Ishikawa (cell line): ENCODE results near the gene ZNF736.

Experiments
- CEBPB ChIP-seq: IDR thresholded peaks from 2 replicates; pipeline ENCODE4 v1.6.1; 2012
- CREB1 ChIP-seq: IDR thresholded peaks from 2 replicates; pipeline ENCODE4 v1.6.1; 2012; ENCODE audit warnings: low read depth
- EGR1 ChIP-seq: IDR thresholded peaks from 2 replicates; pipeline ENCODE4 v1.6.1; 2012
- EP300 ChIP-seq: IDR thresholded peaks from 2 replicates; pipeline ENCODE4 v1.6.1; 2012; ENCODE audit warnings: borderline replicate concordance
- FOXM1 ChIP-seq: IDR thresholded peaks from 2 replicates; pipeline ENCODE4 v1.6.1; 2012; ENCODE audit warnings: low read depth, borderline replicate concordance
- NFIC ChIP-seq: IDR thresholded peaks from 2 replicates; pipeline ENCODE4 v1.6.1; 2012
- RAD21 ChIP-seq: IDR thresholded peaks from 2 replicates; pipeline ENCODE4 v1.6.1; 2012; ENCODE audit warnings: low read depth
- TAF1 ChIP-seq: IDR thresholded peaks from 2 replicates; pipeline ENCODE4 v1.6.1; 2012; ENCODE audit warnings: low read depth, mild to moderate bottlenecking
- TEAD4 ChIP-seq: IDR thresholded peaks from 2 replicates; pipeline ENCODE4 v1.6.1; 2012
- YY1 ChIP-seq: IDR thresholded peaks from 2 replicates; pipeline ENCODE4 v1.6.1; 2012; ENCODE audit warnings: low read depth
- TF ChIP-seq, protein P1 (sequence below): IDR thresholded peaks from 2 replicates; pipeline ENCODE4 v1.6.1; 2012; ENCODE audit warnings: low read depth, mild to moderate bottlenecking
- TF ChIP-seq, protein P2 (sequence below): IDR thresholded peaks from 2 replicates; pipeline ENCODE4 v1.6.1; 2012

DNA sequence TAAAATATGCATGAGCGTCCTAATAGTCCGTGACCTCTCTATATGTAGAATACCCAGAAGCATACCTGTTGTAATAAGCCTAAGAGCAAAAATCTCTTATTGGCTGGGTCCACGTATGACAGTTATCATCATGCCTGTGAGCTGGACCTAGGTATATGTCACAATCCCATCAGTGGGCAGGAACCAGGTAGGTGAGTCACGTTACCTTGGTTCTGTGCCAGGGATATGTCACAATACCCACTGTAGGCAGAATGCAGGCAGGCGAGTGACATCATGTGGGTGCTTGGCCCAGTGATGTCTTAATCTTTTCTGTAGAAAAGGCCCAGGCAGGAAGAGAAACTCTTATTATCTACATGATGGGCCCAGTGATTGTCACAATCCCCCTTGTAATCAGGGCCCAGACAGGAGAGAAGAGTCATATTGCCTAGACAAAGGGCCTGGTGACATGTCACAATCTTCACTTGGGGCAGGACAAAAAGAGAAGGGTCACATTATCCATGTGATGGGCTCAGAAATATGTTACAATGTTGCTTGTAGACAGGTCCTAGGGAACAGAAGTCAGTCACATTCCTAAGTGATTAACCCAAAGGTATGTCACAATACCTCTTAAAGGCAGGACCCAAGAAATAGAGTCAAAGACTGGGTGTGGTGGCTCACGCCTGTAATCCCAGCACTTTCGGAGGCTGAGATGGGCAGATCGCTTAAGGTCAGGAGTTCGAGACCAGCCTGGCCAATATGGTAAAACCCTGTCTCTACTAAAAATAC is 12.9 kb upstream of the ZNF736 start:
- no peak for TF ChIP-seq YY1
- no peak for TF ChIP-seq CEBPB
- TF ChIP-seq, protein P1, sequence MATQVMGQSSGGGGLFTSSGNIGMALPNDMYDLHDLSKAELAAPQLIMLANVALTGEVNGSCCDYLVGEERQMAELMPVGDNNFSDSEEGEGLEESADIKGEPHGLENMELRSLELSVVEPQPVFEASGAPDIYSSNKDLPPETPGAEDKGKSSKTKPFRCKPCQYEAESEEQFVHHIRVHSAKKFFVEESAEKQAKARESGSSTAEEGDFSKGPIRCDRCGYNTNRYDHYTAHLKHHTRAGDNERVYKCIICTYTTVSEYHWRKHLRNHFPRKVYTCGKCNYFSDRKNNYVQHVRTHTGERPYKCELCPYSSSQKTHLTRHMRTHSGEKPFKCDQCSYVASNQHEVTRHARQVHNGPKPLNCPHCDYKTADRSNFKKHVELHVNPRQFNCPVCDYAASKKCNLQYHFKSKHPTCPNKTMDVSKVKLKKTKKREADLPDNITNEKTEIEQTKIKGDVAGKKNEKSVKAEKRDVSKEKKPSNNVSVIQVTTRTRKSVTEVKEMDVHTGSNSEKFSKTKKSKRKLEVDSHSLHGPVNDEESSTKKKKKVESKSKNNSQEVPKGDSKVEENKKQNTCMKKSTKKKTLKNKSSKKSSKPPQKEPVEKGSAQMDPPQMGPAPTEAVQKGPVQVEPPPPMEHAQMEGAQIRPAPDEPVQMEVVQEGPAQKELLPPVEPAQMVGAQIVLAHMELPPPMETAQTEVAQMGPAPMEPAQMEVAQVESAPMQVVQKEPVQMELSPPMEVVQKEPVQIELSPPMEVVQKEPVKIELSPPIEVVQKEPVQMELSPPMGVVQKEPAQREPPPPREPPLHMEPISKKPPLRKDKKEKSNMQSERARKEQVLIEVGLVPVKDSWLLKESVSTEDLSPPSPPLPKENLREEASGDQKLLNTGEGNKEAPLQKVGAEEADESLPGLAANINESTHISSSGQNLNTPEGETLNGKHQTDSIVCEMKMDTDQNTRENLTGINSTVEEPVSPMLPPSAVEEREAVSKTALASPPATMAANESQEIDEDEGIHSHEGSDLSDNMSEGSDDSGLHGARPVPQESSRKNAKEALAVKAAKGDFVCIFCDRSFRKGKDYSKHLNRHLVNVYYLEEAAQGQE = no peak
- TF ChIP-seq EP300 = no peak
- no peak for TF ChIP-seq TAF1
- no peak for TF ChIP-seq CREB1
- no peak for TF ChIP-seq RAD21
- TF ChIP-seq TEAD4 = no peak
- no peak for TF ChIP-seq EGR1
- TF ChIP-seq NFIC = no peak
- TF ChIP-seq, protein P2, sequence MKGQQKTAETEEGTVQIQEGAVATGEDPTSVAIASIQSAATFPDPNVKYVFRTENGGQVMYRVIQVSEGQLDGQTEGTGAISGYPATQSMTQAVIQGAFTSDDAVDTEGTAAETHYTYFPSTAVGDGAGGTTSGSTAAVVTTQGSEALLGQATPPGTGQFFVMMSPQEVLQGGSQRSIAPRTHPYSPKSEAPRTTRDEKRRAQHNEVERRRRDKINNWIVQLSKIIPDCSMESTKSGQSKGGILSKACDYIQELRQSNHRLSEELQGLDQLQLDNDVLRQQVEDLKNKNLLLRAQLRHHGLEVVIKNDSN = no peak
- TF ChIP-seq FOXM1 = no peak
